RWPE2 (cell line): Measurements from ENCODE around the gene PARP11.
"Not testable (repeated sequence)": the region's sequence is repeated elsewhere in the genome, so short reads cannot be mapped to it uniquely, and the experiment has no call there.

ENCODE experiments used
- ATAC-seq: fragments of 200-7000 bp; cut with Tn5 transposase; 3 replicates; pipeline ENCODE4 v1.9.1; 2021; ENCODE audit warnings: low read depth
- DNase-seq: peaks from one replicate; pipeline ENCODE4 v3.0.0-alpha.2; 2020; ENCODE audit warnings: low spot score
- H3K27ac ChIP-seq: fragments of 450-650 bp; 2 replicates; pipeline ENCODE4 v1.5.1; 2017; ENCODE audit warnings: mild to moderate bottlenecking; ENCODE audit not compliant: poor library complexity, severe bottlenecking
- H3K27me3 ChIP-seq: fragments of 250-450 bp; sonication (Bioruptor Pico); 2 replicates; pipeline ENCODE4 v1.5.1; 2021; ENCODE audit warnings: mild to moderate bottlenecking, moderate library complexity; ENCODE audit not compliant: insufficient read depth, poor library complexity, severe bottlenecking
- H3K36me3 ChIP-seq: fragments of 250-450 bp; sonication (Bioruptor Pico); 2 replicates; pipeline ENCODE4 v1.5.1; 2020; ENCODE audit warnings: low read depth, mild to moderate bottlenecking, moderate library complexity
- H3K4me1 ChIP-seq: fragments of 250-450 bp; sonication (Bioruptor Pico); 2 replicates; pipeline ENCODE4 v1.5.1; 2021; ENCODE audit warnings: mild to moderate bottlenecking, moderate library complexity; ENCODE audit not compliant: insufficient read depth, poor library complexity, severe bottlenecking
- H3K4me3 ChIP-seq: fragments of 250-450 bp; sonication (Bioruptor Pico); 2 replicates; pipeline ENCODE4 v1.5.1; 2021; ENCODE audit warnings: mild to moderate bottlenecking, moderate library complexity; ENCODE audit not compliant: severe bottlenecking
- H3K9me3 ChIP-seq: fragments of 250-450 bp; sonication (Bioruptor Pico); 2 replicates; pipeline ENCODE4 v1.5.1; 2021; ENCODE audit warnings: mild to moderate bottlenecking, moderate library complexity; ENCODE audit not compliant: severe bottlenecking
- CTCF ChIP-seq: fragments of 450-650 bp; IDR thresholded peaks from one replicate; pipeline ENCODE4 v1.5.1; 2017; ENCODE audit warnings: mild to moderate bottlenecking, moderate library complexity; ENCODE audit not compliant: poor library complexity, severe bottlenecking

Gene PARP11

GRCh38 chr12:3863756-3864155, 9.4 kb downstream of the PARP11 start:
- no peak overlapping the region for H3K4me3 ChIP-seq
- ATAC-seq (no peak), DNase-seq (no peak)
- no peaks in the 10 kb centered on the region for H3K27me3 ChIP-seq
- TF ChIP-seq CTCF = no peak
- no peaks in the 10 kb centered on the region for H3K36me3 ChIP-seq
- peaks cover 8% of the 10 kb centered on the region for H3K9me3 ChIP-seq
- H3K27ac ChIP-seq = no peak overlapping the region
- no peaks in the 10 kb centered on the region for H3K4me1 ChIP-seq

GRCh38 chr12:3842517-3842916, 30.7 kb downstream of the PARP11 start:
- Histone ChIP-seq H3K9me3 (no peaks in the 10 kb centered on the region), H3K4me3 (no peak overlapping the region), H3K27me3 (no peaks in the 10 kb centered on the region), H3K4me1 (no peaks in the 10 kb centered on the region), H3K27ac (no peak overlapping the region), H3K36me3 (no peaks in the 10 kb centered on the region)
- no peak for DNase-seq
- TF ChIP-seq CTCF = no peak
- ATAC-seq = no peak

GRCh38 chr12:3841783-3842182, 31.4 kb downstream of the PARP11 start:
- H3K27me3 ChIP-seq = no peaks in the 10 kb centered on the region
- no peak overlapping the region for H3K27ac ChIP-seq
- no peak for DNase-seq
- ATAC-seq = no peak
- H3K4me1 ChIP-seq = no peaks in the 10 kb centered on the region
- no peak for TF ChIP-seq CTCF
- no peaks in the 10 kb centered on the region for H3K9me3 ChIP-seq
- H3K4me3 ChIP-seq = no peak overlapping the region
- H3K36me3 ChIP-seq = no peaks in the 10 kb centered on the region

GRCh38 chr12:3840833-3841232, 32.4 kb downstream of the PARP11 start:
- H3K4me3 ChIP-seq, ATAC-seq, DNase-seq, H3K36me3 ChIP-seq, H3K4me1 ChIP-seq, H3K27ac ChIP-seq, H3K27me3 ChIP-seq, H3K9me3 ChIP-seq: not testable (repeated sequence)

- ATAC-seq, DNase-seq, H3K9me3 ChIP-seq, H3K27me3 ChIP-seq, H3K27ac ChIP-seq, H3K36me3 ChIP-seq, H3K4me1 ChIP-seq, H3K4me3 ChIP-seq: not testable (repeated sequence)
Measured at GRCh38 chr12:3839745-3840144, 33.5 kb downstream of the PARP11 start.

- H3K9me3 ChIP-seq, H3K4me3 ChIP-seq, DNase-seq, H3K27me3 ChIP-seq, ATAC-seq, H3K4me1 ChIP-seq, H3K27ac ChIP-seq, H3K36me3 ChIP-seq: not testable (repeated sequence)
Measured at GRCh38 chr12:3838701-3839548, 34.3 kb downstream of the PARP11 start.
